ENCODE results near the gene TSPAN5.

DNA sequence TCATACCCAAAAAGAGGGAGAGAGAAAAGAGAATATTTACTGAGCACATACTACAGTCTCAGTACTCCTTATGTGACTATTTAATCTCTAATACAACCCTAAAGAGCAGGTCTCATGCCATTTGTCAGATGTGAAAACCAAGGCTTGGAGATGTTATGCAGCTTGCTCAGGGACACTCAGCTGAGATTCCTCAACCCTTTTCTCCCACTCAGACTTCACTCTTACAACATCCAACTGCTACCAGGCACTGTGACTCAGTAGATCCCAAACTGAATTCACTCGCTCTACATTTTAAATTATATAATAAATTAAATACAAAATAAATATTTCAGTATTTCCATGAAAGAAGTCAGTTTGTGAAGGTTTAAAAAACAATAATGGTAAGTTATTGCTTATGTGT, 53.7 kb downstream of the TSPAN5 start:
- TF ChIP-seq CTCF (IDR thresholded peaks at IDR 0.05; ENCODE audit: poor library complexity, severe bottlenecking) (no peak), MXI1 (conservative IDR thresholded peaks at IDR 0.05; ENCODE audit: poor library complexity, severe bottlenecking) (no peak), EP300 (conservative IDR thresholded peaks at IDR 0.05; ENCODE audit: poor library complexity, severe bottlenecking) (no peak), TAF1 (IDR thresholded peaks at IDR 0.05; ENCODE audit: low read depth) (no peak), EZH2 (IDR thresholded peaks at IDR 0.05; ENCODE audit: borderline replicate concordance, insufficient read depth, low read length, poor library complexity, severe bottlenecking) (no peak)

All from neural cell (in vitro differentiated cells).